Stimulated activated CD8-positive, alpha-beta memory T cell treated with anti-CD3 and anti-CD28 coated beads, Interleukin-12 subunit alpha, Interleukin-12 subunit beta, amount 100 ng/mL, for 1 hour (primary cell): ENCODE data around the gene SERAC1.

Experiments
- DNase-seq: peaks from one replicate; pipeline ENCODE4 v3.0.0-alpha.2; 2020; ENCODE audit warnings: low read depth

Gene SERAC1

GRCh38 chr6:158122048-158122447 lies 46.0 kb downstream of the SERAC1 start:
- DNase-seq, result no peak

- DNase-seq, result no peak
These were observed 46.7 kb downstream of the SERAC1 start for GRCh38 chr6:158121335-158121734.

- DNase-seq, result no peak
These were observed 49.2 kb downstream of the SERAC1 start for GRCh38 chr6:158118886-158119285.

GRCh38 chr6:158115508-158115907 lies 52.6 kb downstream of the SERAC1 start:
- DNase-seq, result no peak

- DNase-seq, result no peak
These were observed 53.0 kb downstream of the SERAC1 start for GRCh38 chr6:158115102-158115501.

- no peak for DNase-seq
These were observed 54.3 kb downstream of the SERAC1 start for GRCh38 chr6:158113802-158114201.

- no peak for DNase-seq
These were observed 56.1 kb downstream of the SERAC1 start for GRCh38 chr6:158111987-158112386.

- no peak for DNase-seq
These were observed 57.1 kb downstream of the SERAC1 start for GRCh38 chr6:158110986-158111385.

- DNase-seq, result no peak
These were observed 58.3 kb downstream of the SERAC1 start for GRCh38 chr6:158109748-158110147.

- no peak for DNase-seq
These were observed 63.4 kb downstream of the SERAC1 start for GRCh38 chr6:158104696-158105095.

- DNase-seq, result no peak
These were observed 64.8 kb downstream of the SERAC1 start for GRCh38 chr6:158103228-158103627.

GRCh38 chr6:158095671-158096070 lies 72.4 kb downstream of the SERAC1 start:
- DNase-seq, result no peak

GRCh38 chr6:158095031-158095430 lies 73.0 kb downstream of the SERAC1 start:
- DNase-seq, result no peak

- no peak for DNase-seq
These were observed 75.3 kb downstream of the SERAC1 start for GRCh38 chr6:158092806-158093205.

- no peak for DNase-seq
These were observed 80.7 kb downstream of the SERAC1 start for GRCh38 chr6:158087224-158087867.

- DNase-seq, result no peak
These were observed 81.4 kb downstream of the SERAC1 start for GRCh38 chr6:158086504-158087223.

- DNase-seq, result no peak
These were observed 82.0 kb downstream of the SERAC1 start for GRCh38 chr6:158086054-158086503.

- no peak for DNase-seq
These were observed 82.6 kb downstream of the SERAC1 start for GRCh38 chr6:158085261-158086053.

- no peak for DNase-seq
These were observed 84.4 kb downstream of the SERAC1 start for GRCh38 chr6:158083455-158084325.

GRCh38 chr6:158081657-158081935 lies 86.5 kb downstream of the SERAC1 start:
- DNase-seq, result no peak

- no peak for DNase-seq
These were observed 87.0 kb downstream of the SERAC1 start for GRCh38 chr6:158080849-158081656.
